Gastrocnemius medialis (tissue), 4 donors: ENCODE results near the gene PTGES3L. TPM values are rescaled to one million over a fixed set of nuclear protein-coding genes. Genes with fewer than 3 reads are reported as not detected.

Experiments used
- ATAC-seq, 2 donors: fragments of 150-250 bp; one replicate each; pipeline ENCODE4 v1.9.1; 2016
- DNase-seq, 2 donors: peaks; one replicate each; pipeline ENCODE4 v3.0.0-alpha.2; 2019
- H3K27ac ChIP-seq, 4 donors: fragments of 200-600 bp; sonication (generic); 1 replicate in 1 of 4; 2 replicates in 3 of 4; pipeline ENCODE4 v1.5.1; 2016 to 2018; ENCODE audit warnings: mild to moderate bottlenecking in 2 of 4, moderate library complexity in 1 of 4
- H3K27me3 ChIP-seq, 3 donors: fragments of 200-600 bp; sonication (generic) in 2 of 3; 1 replicate in 1 of 3; 2 replicates in 2 of 3; pipeline versions ENCODE4 v1.5.1 to v1.6.0; 2016 to 2019; ENCODE audit warnings: mild to moderate bottlenecking in 1 of 3, moderate library complexity in 1 of 3
- H3K36me3 ChIP-seq, 2 donors: fragments of 200-600 bp; sonication (generic) in 1 of 2; one replicate each; pipeline ENCODE4 v1.5.1; 2017 to 2018
- H3K4me1 ChIP-seq, 2 donors: fragments of 200-600 bp; sonication (generic) in 1 of 2; one replicate each; pipeline ENCODE4 v1.5.1; 2016 to 2017; ENCODE audit warnings: mild to moderate bottlenecking in 2 of 2
- H3K4me3 ChIP-seq, 4 donors: fragments of 200-600 bp; sonication (generic) in 3 of 4; 1 replicate in 1 of 4; 2 replicates in 3 of 4; pipeline ENCODE4 v1.5.1; 2016 to 2019; ENCODE audit warnings: mild to moderate bottlenecking in 2 of 4
- H3K9me3 ChIP-seq, 3 donors: fragments of 200-600 bp; sonication (generic) in 2 of 3; 1 replicate in 1 of 3; 2 replicates in 2 of 3; pipeline ENCODE4 v1.5.1; 2016 to 2019
- POLR2A ChIP-seq, 2 donors: fragments of 450-650 bp; IDR thresholded peaks; one replicate each; pipeline ENCODE4 v1.6.1; 2017; ENCODE audit warnings: antibody characterized with exemption in 2 of 2, mild to moderate bottlenecking in 2 of 2, moderate library complexity in 2 of 2
- in situ Hi-C, 4 donors: fragments of 200-750 bp; cut with MboI; loops; one replicate each; pipeline versions ENCODE4 v1.15.0 to v1.8.0; 2017; ENCODE audit warnings: low sequenced_read_pairs in 4 of 4
- intact Hi-C: fragments of 100-400 bp; cut with DNase I; formaldehyde crosslinking; loops from one replicate; pipeline ENCODE4 v1.15.1; 2023; ENCODE audit warnings: low total_unique reads
- total RNA-seq, 4 donors: library from RNA; depleted of rRNA; stranded (reverse); fragments of >200 nt; gene quantifications; one replicate each; pipeline versions ENCODE4 v1.1.0 to v1.2.3, GENCODE V29; 2016
- TF ChIP-seq, protein P1 (sequence below), 5 experiments: fragments of 450-650 bp in 3 of 5; fragments of 200-600 bp in 2 of 5; sonication (generic) in 2 of 5; IDR thresholded peaks in 4 of 5; conservative IDR thresholded peaks in 1 of 5; 1 replicate in 4 of 5; 2 replicates in 1 of 5; pipeline ENCODE4 v1.5.1; 2016 to 2019; ENCODE audit warnings: antibody characterized with exemption in 5 of 5, mild to moderate bottlenecking in 3 of 5, moderate library complexity in 3 of 5

PTGES3L gene
- total RNA-seq, 4 donors from 2014 or later, result 29.1 to 68.3 (median 31.0) TPM

DNA sequence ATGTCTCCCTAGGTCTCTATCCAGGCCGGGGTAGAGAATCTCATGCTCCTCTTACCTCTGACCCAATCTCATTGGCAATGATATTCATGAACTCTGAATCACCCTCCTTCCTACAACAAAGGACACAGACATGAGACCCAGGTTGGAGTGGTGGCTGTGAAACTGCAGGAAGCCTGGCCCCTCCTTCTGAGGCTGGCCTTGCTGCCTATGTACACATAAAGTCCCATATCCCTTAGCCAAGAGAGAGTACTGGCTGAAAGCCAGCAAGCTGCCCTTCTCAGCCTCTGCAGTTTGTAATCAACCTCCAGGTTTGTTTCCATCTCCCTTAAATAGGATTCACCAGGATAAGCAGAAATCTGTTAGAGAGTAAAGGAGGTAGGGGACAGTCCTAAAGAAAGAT lies 26.2 kb downstream of the PTGES3L start:
- H3K4me3 ChIP-seq, result no peak overlapping the region
- TF ChIP-seq POLR2A (IDR thresholded peaks at IDR 0.05), result no peak
- TF ChIP-seq, protein P1, sequence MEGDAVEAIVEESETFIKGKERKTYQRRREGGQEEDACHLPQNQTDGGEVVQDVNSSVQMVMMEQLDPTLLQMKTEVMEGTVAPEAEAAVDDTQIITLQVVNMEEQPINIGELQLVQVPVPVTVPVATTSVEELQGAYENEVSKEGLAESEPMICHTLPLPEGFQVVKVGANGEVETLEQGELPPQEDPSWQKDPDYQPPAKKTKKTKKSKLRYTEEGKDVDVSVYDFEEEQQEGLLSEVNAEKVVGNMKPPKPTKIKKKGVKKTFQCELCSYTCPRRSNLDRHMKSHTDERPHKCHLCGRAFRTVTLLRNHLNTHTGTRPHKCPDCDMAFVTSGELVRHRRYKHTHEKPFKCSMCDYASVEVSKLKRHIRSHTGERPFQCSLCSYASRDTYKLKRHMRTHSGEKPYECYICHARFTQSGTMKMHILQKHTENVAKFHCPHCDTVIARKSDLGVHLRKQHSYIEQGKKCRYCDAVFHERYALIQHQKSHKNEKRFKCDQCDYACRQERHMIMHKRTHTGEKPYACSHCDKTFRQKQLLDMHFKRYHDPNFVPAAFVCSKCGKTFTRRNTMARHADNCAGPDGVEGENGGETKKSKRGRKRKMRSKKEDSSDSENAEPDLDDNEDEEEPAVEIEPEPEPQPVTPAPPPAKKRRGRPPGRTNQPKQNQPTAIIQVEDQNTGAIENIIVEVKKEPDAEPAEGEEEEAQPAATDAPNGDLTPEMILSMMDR (IDR thresholded peaks at IDR 0.05 in 4 of 5, conservative IDR thresholded peaks at IDR 0.05 in 1 of 5), result no peak
- H3K27me3 ChIP-seq, result no peaks in the 10 kb centered on the region
- ATAC-seq, result peak in 1 of 2 donors; percentile 64
- H3K27ac ChIP-seq, result no peak overlapping the region
- H3K4me1 ChIP-seq, result no peaks in the 10 kb centered on the region
- no peak for DNase-seq
- in situ Hi-C loops (no loop called here), intact Hi-C loops (no loop called here)
- H3K9me3 ChIP-seq, result no peaks in the 10 kb centered on the region
- H3K36me3 ChIP-seq, result peaks cover 4 to 95% of the 10 kb centered on the region in 2 donors

DNA sequence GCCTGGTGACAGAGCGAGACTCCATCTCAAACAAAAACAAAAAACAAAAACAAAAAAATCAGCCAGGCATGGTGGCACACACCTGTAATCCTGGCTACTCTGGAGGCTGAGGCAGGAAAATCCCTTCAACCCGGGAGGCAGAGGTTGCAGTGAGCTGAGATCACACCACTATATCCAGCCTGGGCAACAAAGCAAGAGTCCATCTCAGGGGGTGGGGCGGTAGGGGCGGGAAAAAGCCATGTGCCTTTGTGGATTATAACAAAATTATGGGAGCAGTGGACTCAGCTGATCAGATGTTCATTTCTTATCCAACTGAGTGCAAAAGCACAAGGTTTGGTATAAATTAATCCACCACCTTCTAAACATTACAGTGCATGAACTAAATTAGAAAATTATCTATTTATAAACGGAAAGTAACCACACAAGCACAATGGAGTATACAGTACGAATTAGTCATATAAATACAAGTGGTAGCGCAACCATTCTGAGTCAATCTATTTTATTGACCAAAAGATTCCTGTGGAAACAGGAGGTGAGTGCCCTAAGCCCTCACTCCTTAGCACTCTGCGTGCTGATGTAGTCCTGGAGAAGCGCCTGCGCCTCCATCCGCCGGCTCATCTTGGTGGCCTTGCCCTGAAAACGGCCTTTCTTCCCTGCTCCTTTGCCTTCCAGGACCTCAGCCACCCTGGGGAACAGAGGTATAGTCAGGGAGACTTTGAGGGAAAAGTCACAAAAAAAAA lies 29.7 kb downstream of the PTGES3L start:
- in situ Hi-C loops, result no loop called here
- peaks cover 4 to 72% of the 10 kb centered on the region in 2 donors for H3K36me3 ChIP-seq
- no peaks in the 10 kb centered on the region for H3K4me1 ChIP-seq
- intact Hi-C loops, result no loop called here
- H3K27me3 ChIP-seq, result no peaks in the 10 kb centered on the region
- no peak overlapping the region for H3K4me3 ChIP-seq
- no peak for ATAC-seq
- TF ChIP-seq POLR2A (IDR thresholded peaks at IDR 0.05), result no peak
- TF ChIP-seq, protein P1 (IDR thresholded peaks at IDR 0.05 in 4 of 5, conservative IDR thresholded peaks at IDR 0.05 in 1 of 5), result no peak
- no peaks in the 10 kb centered on the region for H3K9me3 ChIP-seq
- DNase-seq, result no peak
- H3K27ac ChIP-seq, result no peak overlapping the region

DNA sequence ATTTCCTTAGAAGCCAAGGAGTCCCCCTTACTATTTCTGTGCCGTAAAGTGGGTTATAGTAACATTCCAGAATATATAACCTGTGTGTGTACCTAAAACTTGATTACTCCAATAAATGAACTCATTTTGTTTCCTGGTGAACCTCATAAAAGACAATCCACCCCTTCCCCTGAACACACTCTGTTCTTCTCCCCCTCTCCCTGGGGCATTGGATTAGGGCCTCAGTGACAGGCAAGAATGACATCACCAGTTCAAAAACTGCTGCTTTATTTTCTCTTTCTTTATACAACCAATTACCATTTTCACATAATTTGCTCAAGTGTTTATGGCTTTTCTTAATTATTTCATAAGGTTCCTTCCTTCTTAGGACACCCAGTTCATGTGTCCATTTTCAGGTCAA lies 33.1 kb downstream of the PTGES3L start:
- Histone ChIP-seq H3K27me3 (no peaks in the 10 kb centered on the region), H3K4me3 (no peak overlapping the region), H3K4me1 (no peaks in the 10 kb centered on the region), H3K27ac (no peak overlapping the region), H3K36me3 (peaks cover 4 to 38% of the 10 kb centered on the region in 2 donors), H3K9me3 (no peaks in the 10 kb centered on the region)
- TF ChIP-seq, protein P1 (IDR thresholded peaks at IDR 0.05 in 4 of 5, conservative IDR thresholded peaks at IDR 0.05 in 1 of 5), result no peak
- TF ChIP-seq POLR2A (IDR thresholded peaks at IDR 0.05), result no peak
- no peak for ATAC-seq
- intact Hi-C loops (no loop called here), in situ Hi-C loops (loop anchor here in 1 of 4 donors (25.0 kb wide), 1 partner anchor 235 kb away; no protein-coding TSS in a partner anchor)
- DNase-seq, result no peak

DNA sequence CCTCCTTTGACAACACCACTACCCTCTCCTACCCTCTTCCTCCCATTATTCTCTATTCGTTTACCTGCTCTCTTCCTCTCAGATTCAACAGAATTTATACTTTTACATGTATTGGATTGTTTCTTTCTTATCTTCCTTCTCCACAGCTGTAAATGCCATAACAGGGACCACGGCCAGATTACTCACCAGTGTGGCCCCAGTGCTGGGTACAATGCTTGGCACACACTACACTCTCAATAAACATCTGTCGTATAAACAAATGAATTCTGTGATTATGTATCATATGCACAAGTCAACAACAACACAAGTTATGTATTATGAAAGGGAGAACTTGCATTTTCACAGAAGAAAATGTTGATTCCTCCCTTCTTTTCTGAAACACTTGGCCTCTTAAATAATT lies 35.7 kb downstream of the PTGES3L start:
- Histone ChIP-seq H3K4me1 (no peaks in the 10 kb centered on the region), H3K4me3 (no peak overlapping the region), H3K36me3 (peaks cover 0 to 14% of the 10 kb centered on the region in 2 donors), H3K9me3 (no peaks in the 10 kb centered on the region), H3K27ac (no peak overlapping the region), H3K27me3 (no peaks in the 10 kb centered on the region)
- intact Hi-C loops (no loop called here), in situ Hi-C loops (loop anchor here in 1 of 4 donors (25.0 kb wide), 1 partner anchor 232 kb away; no protein-coding TSS in a partner anchor)
- DNase-seq (no peak), ATAC-seq (no peak)
- TF ChIP-seq, protein P1 (IDR thresholded peaks at IDR 0.05 in 4 of 5, conservative IDR thresholded peaks at IDR 0.05 in 1 of 5), result no peak
- TF ChIP-seq POLR2A (IDR thresholded peaks at IDR 0.05), result no peak
